PFSK-1 (cell line): ENCODE data around the gene SPIB.
A peak's percentile ranks its signal among the peaks of the same experiment; 100 is the strongest.

Source experiments
- FOXP2 ChIP-seq: optimal IDR thresholded peaks from 2 replicates; pipeline ENCODE3; 2011; ENCODE audit warnings: borderline replicate concordance, control low read depth, inconsistent platforms; ENCODE audit not compliant: insufficient read depth; ENCODE audit errors: extremely low read length, extremely low read depth
- POLR2AphosphoS5 ChIP-seq: IDR thresholded peaks from 2 replicates; pipeline ENCODE4 v1.6.1; 2012; ENCODE audit warnings: low read depth, mild to moderate bottlenecking, control low read depth, low read length, moderate library complexity
- REST ChIP-seq, 2 experiments: IDR thresholded peaks; 2 replicates each; pipeline versions ENCODE4 v1.6.1 to v1.8.0; 2011 to 2012; ENCODE audit warnings: low read depth in 2 of 2, low read length in 2 of 2, control low read depth in 1 of 2, inconsistent platforms in 1 of 2, mild to moderate bottlenecking in 1 of 2, moderate library complexity in 1 of 2; ENCODE audit not compliant: insufficient read depth in 1 of 2
- SIN3A ChIP-seq: IDR thresholded peaks from 2 replicates; pipeline ENCODE4 v1.6.1; 2012; ENCODE audit warnings: mild to moderate bottlenecking, low read length, moderate library complexity, borderline replicate concordance; ENCODE audit not compliant: insufficient read depth
- TAF1 ChIP-seq: IDR thresholded peaks from 2 replicates; pipeline ENCODE4 v1.6.1; 2012; ENCODE audit warnings: low read length, control low read depth, borderline replicate concordance; ENCODE audit not compliant: insufficient read depth

SPIB gene

GRCh38 chr19:50412419-50412818 is 6.3 kb upstream of the SPIB start:
- TF ChIP-seq REST (IDR thresholded peaks at IDR 0.05; ENCODE audit: insufficient read depth in 1 of 2, low read depth in 2 of 2, low read length in 2 of 2) (no peak), POLR2AphosphoS5 (no peak), FOXP2 (no peak), SIN3A (no peak), TAF1 (no peak)

GRCh38 chr19:50413096-50413495 is 5.6 kb upstream of the SPIB start:
- no peak for TF ChIP-seq TAF1

- TF ChIP-seq REST (IDR thresholded peaks at IDR 0.05; ENCODE audit: insufficient read depth in 1 of 2, low read depth in 2 of 2, low read length in 2 of 2) (no peak), FOXP2 (no peak), POLR2AphosphoS5 (no peak), SIN3A (no peak), TAF1 (no peak)
Measured at GRCh38 chr19:50413531-50413930, 5.2 kb upstream of the SPIB start.

GRCh38 chr19:50414864-50415660 is 3.7 kb upstream of the SPIB start:
- TF ChIP-seq REST (IDR thresholded peaks at IDR 0.05; ENCODE audit: insufficient read depth in 1 of 2, low read depth in 2 of 2, low read length in 2 of 2) (no peak), TAF1 (no peak), POLR2AphosphoS5 (no peak), SIN3A (no peak), FOXP2 (peak; percentile 76)

- TF ChIP-seq REST (IDR thresholded peaks at IDR 0.05; ENCODE audit: insufficient read depth in 1 of 2, low read depth in 2 of 2, low read length in 2 of 2) (no peak), TAF1 (no peak), POLR2AphosphoS5 (no peak), SIN3A (no peak), FOXP2 (no peak)
Measured at GRCh38 chr19:50415661-50416033, 3.1 kb upstream of the SPIB start.
